WERI-Rb-1 (cell line): Measurements from ENCODE around the gene DSE.

ENCODE experiments used
- DNase-seq: peaks from one replicate; pipeline ENCODE4 v3.0.0-alpha.2; 2020
- H3K27ac ChIP-seq: fragments of 250-450 bp; sonication (Bioruptor Pico); 2 replicates; pipeline ENCODE4 v1.5.1; 2020; ENCODE audit warnings: mild to moderate bottlenecking, moderate library complexity
- H3K27me3 ChIP-seq: fragments of 250-450 bp; sonication (Bioruptor Pico); 2 replicates; pipeline ENCODE4 v1.5.1; 2021; ENCODE audit warnings: mild to moderate bottlenecking, low read depth, moderate library complexity; ENCODE audit not compliant: insufficient read depth, severe bottlenecking
- H3K36me3 ChIP-seq: fragments of 250-450 bp; sonication (Bioruptor Pico); 2 replicates; pipeline ENCODE4 v1.5.1; 2020; ENCODE audit warnings: mild to moderate bottlenecking, moderate library complexity
- H3K4me3 ChIP-seq: 2 replicates; pipeline ENCODE4 v1.5.1; 2011; ENCODE audit warnings: low read depth, mild to moderate bottlenecking, control low read depth, low read length
- H3K9me3 ChIP-seq: fragments of 250-450 bp; sonication (Bioruptor Pico); 2 replicates; pipeline ENCODE4 v1.5.1; 2021; ENCODE audit warnings: mild to moderate bottlenecking, moderate library complexity; ENCODE audit not compliant: severe bottlenecking
- TF ChIP-seq, protein P1 (sequence below): IDR thresholded peaks from 2 replicates; pipeline ENCODE4 v1.5.1; 2011; ENCODE audit warnings: low read depth, mild to moderate bottlenecking, control low read depth, inconsistent platforms, low read length

Gene DSE

DNA sequence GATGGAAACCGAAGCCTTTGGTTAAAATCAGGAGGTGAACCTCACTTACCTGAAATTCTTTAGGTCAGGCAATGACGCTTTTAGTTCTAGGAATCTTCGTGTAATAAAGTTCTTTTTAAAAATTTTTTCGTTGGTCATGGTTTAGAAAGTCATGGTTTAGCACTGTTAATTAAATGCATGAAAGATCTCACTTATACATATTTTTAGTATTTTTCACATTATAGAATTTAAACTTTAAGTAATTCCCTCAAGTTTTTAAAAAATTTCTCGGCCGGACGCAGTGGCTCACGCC is 1.1 kb downstream of the DSE start:
- Histone ChIP-seq H3K9me3 (no peaks in the 10 kb centered on the region), H3K27ac (no peak overlapping the region), H3K27me3 (no peaks in the 10 kb centered on the region), H3K36me3 (no peaks in the 10 kb centered on the region), H3K4me3 (peak overlapping the region; percentile 77)
- DNase-seq: no peak
- TF ChIP-seq, protein P1, sequence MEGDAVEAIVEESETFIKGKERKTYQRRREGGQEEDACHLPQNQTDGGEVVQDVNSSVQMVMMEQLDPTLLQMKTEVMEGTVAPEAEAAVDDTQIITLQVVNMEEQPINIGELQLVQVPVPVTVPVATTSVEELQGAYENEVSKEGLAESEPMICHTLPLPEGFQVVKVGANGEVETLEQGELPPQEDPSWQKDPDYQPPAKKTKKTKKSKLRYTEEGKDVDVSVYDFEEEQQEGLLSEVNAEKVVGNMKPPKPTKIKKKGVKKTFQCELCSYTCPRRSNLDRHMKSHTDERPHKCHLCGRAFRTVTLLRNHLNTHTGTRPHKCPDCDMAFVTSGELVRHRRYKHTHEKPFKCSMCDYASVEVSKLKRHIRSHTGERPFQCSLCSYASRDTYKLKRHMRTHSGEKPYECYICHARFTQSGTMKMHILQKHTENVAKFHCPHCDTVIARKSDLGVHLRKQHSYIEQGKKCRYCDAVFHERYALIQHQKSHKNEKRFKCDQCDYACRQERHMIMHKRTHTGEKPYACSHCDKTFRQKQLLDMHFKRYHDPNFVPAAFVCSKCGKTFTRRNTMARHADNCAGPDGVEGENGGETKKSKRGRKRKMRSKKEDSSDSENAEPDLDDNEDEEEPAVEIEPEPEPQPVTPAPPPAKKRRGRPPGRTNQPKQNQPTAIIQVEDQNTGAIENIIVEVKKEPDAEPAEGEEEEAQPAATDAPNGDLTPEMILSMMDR: no peak

DNA sequence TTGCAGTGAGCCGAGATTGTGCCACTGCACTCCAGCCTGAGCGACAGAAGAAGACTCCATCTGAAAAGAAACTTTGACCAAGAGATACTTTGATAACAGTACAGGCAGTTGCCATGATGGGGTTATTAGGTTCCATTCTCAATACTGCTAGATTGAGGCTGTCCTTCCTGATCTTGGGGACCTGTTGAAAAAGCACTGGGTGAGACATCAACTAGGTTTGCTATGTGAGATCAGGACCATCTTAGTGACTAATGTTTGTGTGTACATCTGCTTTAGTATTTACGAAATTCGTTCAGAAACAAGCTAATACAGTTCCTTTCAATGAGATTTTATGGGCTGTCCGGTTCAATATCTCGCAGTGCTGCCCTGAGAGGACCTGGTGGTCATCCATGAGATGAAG is 2.6 kb downstream of the DSE start:
- Histone ChIP-seq H3K4me3 (no peak overlapping the region), H3K27ac (no peak overlapping the region), H3K36me3 (no peaks in the 10 kb centered on the region), H3K9me3 (no peaks in the 10 kb centered on the region), H3K27me3 (no peaks in the 10 kb centered on the region)
- TF ChIP-seq, protein P1: no peak
- no peak for DNase-seq

DNA sequence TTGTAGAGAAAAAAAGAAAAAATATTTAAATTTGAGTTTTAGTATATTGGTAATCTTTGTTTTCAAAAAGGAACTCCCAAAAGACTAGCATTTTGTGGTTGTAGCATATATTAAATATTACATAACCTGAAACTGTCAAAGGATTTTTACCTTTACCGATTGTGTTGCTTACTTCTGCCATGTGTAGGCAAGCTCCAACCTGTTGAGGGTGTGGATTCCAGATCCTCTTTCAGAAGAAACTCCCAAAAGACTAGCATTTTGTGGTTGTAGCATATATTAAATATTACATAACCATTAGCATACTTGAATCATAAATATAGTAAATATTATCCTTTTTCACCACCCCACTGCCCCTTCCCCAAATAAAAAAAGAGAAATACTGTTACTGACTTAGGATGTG is 3.2 kb downstream of the DSE start:
- Histone ChIP-seq H3K27me3 (no peaks in the 10 kb centered on the region), H3K27ac (no peak overlapping the region), H3K4me3 (no peak overlapping the region), H3K36me3 (no peaks in the 10 kb centered on the region), H3K9me3 (no peaks in the 10 kb centered on the region)
- no peak for DNase-seq
- TF ChIP-seq, protein P1: no peak

DNA sequence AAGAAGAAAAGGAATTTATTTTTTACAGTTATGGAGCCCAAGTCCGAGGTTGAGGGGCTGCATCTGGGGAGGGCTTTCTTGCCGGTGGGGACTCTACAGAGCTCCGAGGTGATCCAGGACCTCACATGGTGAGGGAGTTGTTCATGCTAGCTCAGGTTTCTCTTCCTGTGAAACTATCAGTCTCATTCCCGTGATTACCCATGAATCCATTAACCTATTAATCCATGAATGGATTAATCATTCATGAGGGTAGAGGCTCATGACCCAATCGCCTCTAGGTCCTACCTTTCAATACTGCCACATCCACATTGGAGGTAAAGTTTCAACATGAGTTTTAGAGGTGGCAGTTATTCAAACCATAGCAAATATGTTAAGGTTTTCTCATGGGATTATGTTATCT is 3.8 kb downstream of the DSE start:
- Histone ChIP-seq H3K36me3 (no peaks in the 10 kb centered on the region), H3K9me3 (no peaks in the 10 kb centered on the region), H3K27ac (no peak overlapping the region), H3K4me3 (no peak overlapping the region), H3K27me3 (no peaks in the 10 kb centered on the region)
- no peak for DNase-seq
- TF ChIP-seq, protein P1: no peak

DNA sequence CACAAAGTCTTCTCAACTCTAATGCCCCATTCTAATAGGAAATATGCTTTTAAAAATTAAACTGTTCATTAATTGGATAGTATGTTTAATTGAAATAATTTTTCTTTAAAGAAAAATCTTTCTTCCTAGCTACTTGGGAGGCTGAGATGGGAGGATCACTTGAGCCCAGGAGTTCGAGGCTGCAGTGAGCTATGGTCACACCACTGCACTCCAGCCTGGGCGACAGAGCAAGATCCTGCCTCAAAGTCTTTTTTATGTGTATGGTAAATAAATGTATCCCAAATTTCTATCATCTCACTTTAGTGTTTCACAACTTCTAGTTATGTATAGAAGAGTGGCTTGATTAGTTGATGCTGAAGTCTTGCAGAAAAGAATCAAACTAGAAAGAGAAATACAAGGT is 4.5 kb downstream of the DSE start:
- no peaks in the 10 kb centered on the region for H3K27me3 ChIP-seq
- H3K27ac ChIP-seq: no peak overlapping the region
- no peak overlapping the region for H3K4me3 ChIP-seq
- H3K9me3 ChIP-seq: no peaks in the 10 kb centered on the region
- DNase-seq: no peak
- TF ChIP-seq, protein P1: no peak
- no peaks in the 10 kb centered on the region for H3K36me3 ChIP-seq

DNA sequence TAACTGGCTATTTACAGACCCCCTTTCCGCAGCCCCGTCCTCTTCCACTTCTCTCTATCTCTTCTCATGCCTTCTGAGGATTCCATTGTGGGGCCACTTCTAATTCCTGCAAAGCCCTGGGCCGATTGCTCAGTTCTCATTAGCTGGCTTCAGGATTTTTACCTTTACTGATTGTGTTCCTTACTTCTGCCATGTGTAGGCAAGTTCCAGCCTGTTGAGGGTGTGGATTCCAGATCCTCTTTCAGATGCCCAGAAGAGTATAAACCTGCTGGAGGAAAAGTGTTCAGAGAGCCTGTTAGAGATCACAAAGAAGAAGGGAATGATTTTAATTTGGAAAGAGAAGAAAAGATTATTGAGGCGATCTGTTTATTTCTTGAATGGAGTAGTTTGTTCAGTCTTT is 5.4 kb downstream of the DSE start:
- H3K9me3 ChIP-seq: no peaks in the 10 kb centered on the region
- TF ChIP-seq, protein P1: no peak
- H3K4me3 ChIP-seq: no peak overlapping the region
- no peaks in the 10 kb centered on the region for H3K36me3 ChIP-seq
- no peak for DNase-seq
- H3K27ac ChIP-seq: no peak overlapping the region
- H3K27me3 ChIP-seq: no peaks in the 10 kb centered on the region
